ENCODE data around the gene SEMA6A. TPM values are rescaled to one million over a fixed set of nuclear protein-coding genes. Genes with fewer than 3 reads are reported as not detected.
"Not testable (repeated sequence)": the region's sequence is repeated elsewhere in the genome, so short reads cannot be mapped to it uniquely, and the experiment has no call there.

Gene SEMA6A
- total and polyA plus RNA-seq, 4 donors: 3.7 to 11.4 (median 5.6) TPM

GRCh38 chr5:116550082-116550481 is 24.5 kb downstream of the SEMA6A start:
- H3K27ac ChIP-seq (ENCODE audit: low read depth in 1 of 2, low read length in 2 of 2): no peak overlapping the region
- no peaks in the 10 kb centered on the region for H3K27me3 ChIP-seq (ENCODE audit: control insufficient read depth in 4 of 4, insufficient read depth in 4 of 4, low read length in 3 of 4)
- no peak overlapping the region for H3K9ac ChIP-seq (ENCODE audit: low read depth in 1 of 2, low read length in 2 of 2)
- DNase-seq (ENCODE audit: low spot score): no peak
- no peaks in the 10 kb centered on the region for H3K36me3 ChIP-seq (ENCODE audit: control insufficient read depth in 4 of 4, insufficient read depth in 3 of 4, low read depth in 1 of 4, low read length in 3 of 4)
- peaks cover 8 to 12% (median 9%) of the 10 kb centered on the region in 4 donors for H3K9me3 ChIP-seq (ENCODE audit: control insufficient read depth in 4 of 4, low read length in 3 of 4)
- TF ChIP-seq REST (IDR thresholded peaks at IDR 0.05) (no peak), RAD21 (IDR thresholded peaks at IDR 0.05) (no peak), YY1 (IDR thresholded peaks at IDR 0.05) (no peak), TAF1 (conservative IDR thresholded peaks at IDR 0.05) (no peak), RXRA (IDR thresholded peaks at IDR 0.05) (no peak), HNF4G (IDR thresholded peaks at IDR 0.05) (no peak)
- H3K4me3 ChIP-seq (ENCODE audit: low read depth in 1 of 3, low read length in 3 of 3): no peak overlapping the region
- no peaks in the 10 kb centered on the region for H3K4me1 ChIP-seq (ENCODE audit: control insufficient read depth in 4 of 4, insufficient read depth in 4 of 4, low read length in 3 of 4)

- no peak for TF ChIP-seq YY1 (IDR thresholded peaks at IDR 0.05)
- no peak for TF ChIP-seq EGR1 (IDR thresholded peaks at IDR 0.05; ENCODE audit: low read depth in 2 of 2)
- no peak for TF ChIP-seq HNF4A (conservative IDR thresholded peaks at IDR 0.05)
- TF ChIP-seq, protein P1, sequence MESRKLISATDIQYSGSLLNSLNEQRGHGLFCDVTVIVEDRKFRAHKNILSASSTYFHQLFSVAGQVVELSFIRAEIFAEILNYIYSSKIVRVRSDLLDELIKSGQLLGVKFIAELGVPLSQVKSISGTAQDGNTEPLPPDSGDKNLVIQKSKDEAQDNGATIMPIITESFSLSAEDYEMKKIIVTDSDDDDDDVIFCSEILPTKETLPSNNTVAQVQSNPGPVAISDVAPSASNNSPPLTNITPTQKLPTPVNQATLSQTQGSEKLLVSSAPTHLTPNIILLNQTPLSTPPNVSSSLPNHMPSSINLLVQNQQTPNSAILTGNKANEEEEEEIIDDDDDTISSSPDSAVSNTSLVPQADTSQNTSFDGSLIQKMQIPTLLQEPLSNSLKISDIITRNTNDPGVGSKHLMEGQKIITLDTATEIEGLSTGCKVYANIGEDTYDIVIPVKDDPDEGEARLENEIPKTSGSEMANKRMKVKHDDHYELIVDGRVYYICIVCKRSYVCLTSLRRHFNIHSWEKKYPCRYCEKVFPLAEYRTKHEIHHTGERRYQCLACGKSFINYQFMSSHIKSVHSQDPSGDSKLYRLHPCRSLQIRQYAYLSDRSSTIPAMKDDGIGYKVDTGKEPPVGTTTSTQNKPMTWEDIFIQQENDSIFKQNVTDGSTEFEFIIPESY (IDR thresholded peaks at IDR 0.05): no peak
- TF ChIP-seq HNF4G (IDR thresholded peaks at IDR 0.05): no peak
- no peak for TF ChIP-seq RXRA (IDR thresholded peaks at IDR 0.05)
- no peak for TF ChIP-seq RAD21 (IDR thresholded peaks at IDR 0.05)
- TF ChIP-seq FOXA2 (IDR thresholded peaks at IDR 0.05): no peak
- no peak for TF ChIP-seq FOXA1 (IDR thresholded peaks at IDR 0.05)
- H3K27ac ChIP-seq (ENCODE audit: low read depth in 1 of 2, low read length in 2 of 2): no peak overlapping the region
- WGBS: 87% methylated on average over 1 of the region's 1 CpG
Measured at GRCh38 chr5:116546743-116547124, 27.9 kb downstream of the SEMA6A start.

GRCh38 chr5:116546033-116546742 is 28.4 kb downstream of the SEMA6A start:
- Histone ChIP-seq H3K27ac (ENCODE audit: low read depth in 1 of 2, low read length in 2 of 2) (no peak overlapping the region), H3K4me3 (ENCODE audit: low read depth in 1 of 3, low read length in 3 of 3) (no peak overlapping the region), H3K9me3 (ENCODE audit: control insufficient read depth in 4 of 4, low read length in 3 of 4) (peaks cover 8 to 16% (median 11%) of the 10 kb centered on the region in 4 donors), H3K4me1 (ENCODE audit: control insufficient read depth in 4 of 4, insufficient read depth in 4 of 4, low read length in 3 of 4) (no peaks in the 10 kb centered on the region), H3K27me3 (ENCODE audit: control insufficient read depth in 4 of 4, insufficient read depth in 4 of 4, low read length in 3 of 4) (no peaks in the 10 kb centered on the region), H3K9ac (ENCODE audit: low read depth in 1 of 2, low read length in 2 of 2) (no peak overlapping the region), H3K36me3 (ENCODE audit: control insufficient read depth in 4 of 4, insufficient read depth in 3 of 4, low read depth in 1 of 4, low read length in 3 of 4) (no peaks in the 10 kb centered on the region)
- DNase-seq (ENCODE audit: low spot score): no peak
- 97% methylated on average over 1 of the region's 1 CpG for WGBS
- TF ChIP-seq GABPA (IDR thresholded peaks at IDR 0.05 in 1 of 2, conservative IDR thresholded peaks at IDR 0.05 in 1 of 2) (no peak), HNF4G (IDR thresholded peaks at IDR 0.05) (no peak), RAD21 (IDR thresholded peaks at IDR 0.05) (no peak), REST (IDR thresholded peaks at IDR 0.05) (no peak), YY1 (IDR thresholded peaks at IDR 0.05) (no peak)

More at GRCh38 chr5:116546743-116547124, 27.9 kb downstream of the SEMA6A start:
- no peak for DNase-seq (ENCODE audit: low spot score)
- H3K36me3 ChIP-seq (ENCODE audit: control insufficient read depth in 4 of 4, insufficient read depth in 3 of 4, low read depth in 1 of 4, low read length in 3 of 4): no peaks in the 10 kb centered on the region
- peaks cover 8 to 16% (median 11%) of the 10 kb centered on the region in 4 donors for H3K9me3 ChIP-seq (ENCODE audit: control insufficient read depth in 4 of 4, low read length in 3 of 4)
- H3K4me1 ChIP-seq (ENCODE audit: control insufficient read depth in 4 of 4, insufficient read depth in 4 of 4, low read length in 3 of 4): no peaks in the 10 kb centered on the region
- no peak overlapping the region for H3K4me3 ChIP-seq (ENCODE audit: low read depth in 1 of 3, low read length in 3 of 3)
- no peak overlapping the region for H3K9ac ChIP-seq (ENCODE audit: low read depth in 1 of 2, low read length in 2 of 2)
- no peaks in the 10 kb centered on the region for H3K27me3 ChIP-seq (ENCODE audit: control insufficient read depth in 4 of 4, insufficient read depth in 4 of 4, low read length in 3 of 4)

GRCh38 chr5:116545465-116545864 is 29.2 kb downstream of the SEMA6A start:
- not testable (repeated sequence) for H3K36me3 ChIP-seq (ENCODE audit: control insufficient read depth in 4 of 4, insufficient read depth in 3 of 4, low read depth in 1 of 4, low read length in 3 of 4); H3K9ac ChIP-seq (ENCODE audit: low read depth in 1 of 2, low read length in 2 of 2); DNase-seq (ENCODE audit: low spot score); H3K27me3 ChIP-seq (ENCODE audit: control insufficient read depth in 4 of 4, insufficient read depth in 4 of 4, low read length in 3 of 4); H3K27ac ChIP-seq (ENCODE audit: low read depth in 1 of 2, low read length in 2 of 2); H3K4me1 ChIP-seq (ENCODE audit: control insufficient read depth in 4 of 4, insufficient read depth in 4 of 4, low read length in 3 of 4)
- WGBS: 95% methylated on average over 6 of the region's 6 CpGs
- Histone ChIP-seq H3K4me3 (ENCODE audit: low read depth in 1 of 3, low read length in 3 of 3) (peak overlapping the region in 1 of 3 donors; percentile 14), H3K9me3 (ENCODE audit: control insufficient read depth in 4 of 4, low read length in 3 of 4) (peaks cover 8 to 16% (median 11%) of the 10 kb centered on the region in 4 donors)

All from liver (tissue), 9 donors.